NCI-H1436 (cell line): Measurements from ENCODE around the gene GNAI2.
"Not testable (repeated sequence)": the region's sequence is repeated elsewhere in the genome, so short reads cannot be mapped to it uniquely, and the experiment has no call there.

Experiments
- DNase-seq: peaks from one replicate; lab custom pipeline; 2025; lab: John Stamatoyannopoulos, UW

Gene GNAI2

GRCh38 chr3:50264383-50264963 is 28.5 kb downstream of the GNAI2 start:
- DNase-seq = no peak

- no peak for DNase-seq
These were observed 29.0 kb downstream of the GNAI2 start for GRCh38 chr3:50264964-50265485.

DNA sequence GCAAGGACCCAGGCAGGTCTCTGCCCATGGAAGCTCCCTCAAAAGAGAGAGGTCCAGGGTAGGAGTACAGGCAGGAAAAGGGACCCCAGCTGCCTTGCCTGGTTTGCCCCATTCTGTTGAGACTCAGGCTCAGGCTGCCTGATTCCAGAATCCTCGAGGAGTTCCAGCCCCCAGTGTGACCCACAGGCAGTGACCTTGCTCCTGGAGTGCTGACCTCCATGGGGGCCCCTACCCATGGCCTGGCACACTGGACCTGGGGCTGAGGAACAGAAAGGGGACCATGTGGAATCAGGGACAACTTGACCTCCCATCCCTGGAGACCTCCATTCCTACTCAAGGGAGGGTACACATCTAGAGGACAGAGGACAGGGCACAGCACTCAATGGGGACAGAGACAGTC is 29.6 kb downstream of the GNAI2 start:
- DNase-seq = no peak

- no peak for DNase-seq
These were observed 30.0 kb downstream of the GNAI2 start for GRCh38 chr3:50266017-50266416.

DNA sequence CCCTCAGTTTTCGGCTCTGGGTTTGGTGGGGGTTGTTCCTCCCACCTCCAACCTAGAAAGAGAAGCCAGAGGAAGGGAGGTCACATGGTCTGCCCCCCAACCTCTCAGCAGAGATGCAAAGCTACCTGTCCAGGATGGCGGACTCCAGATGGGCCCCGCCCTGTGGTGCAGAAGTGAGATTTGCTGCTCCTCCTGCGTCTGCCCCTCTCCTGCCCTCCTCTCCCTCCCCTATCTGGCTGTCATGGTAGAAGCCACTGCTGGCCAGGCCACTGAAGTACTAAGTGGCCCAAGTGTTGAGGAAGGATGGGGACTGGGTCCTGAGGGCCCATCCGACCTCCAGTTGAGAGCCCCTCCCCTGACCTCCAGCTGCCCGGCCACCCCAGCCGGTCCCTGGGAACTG is 30.8 kb downstream of the GNAI2 start:
- DNase-seq = no peak

DNA sequence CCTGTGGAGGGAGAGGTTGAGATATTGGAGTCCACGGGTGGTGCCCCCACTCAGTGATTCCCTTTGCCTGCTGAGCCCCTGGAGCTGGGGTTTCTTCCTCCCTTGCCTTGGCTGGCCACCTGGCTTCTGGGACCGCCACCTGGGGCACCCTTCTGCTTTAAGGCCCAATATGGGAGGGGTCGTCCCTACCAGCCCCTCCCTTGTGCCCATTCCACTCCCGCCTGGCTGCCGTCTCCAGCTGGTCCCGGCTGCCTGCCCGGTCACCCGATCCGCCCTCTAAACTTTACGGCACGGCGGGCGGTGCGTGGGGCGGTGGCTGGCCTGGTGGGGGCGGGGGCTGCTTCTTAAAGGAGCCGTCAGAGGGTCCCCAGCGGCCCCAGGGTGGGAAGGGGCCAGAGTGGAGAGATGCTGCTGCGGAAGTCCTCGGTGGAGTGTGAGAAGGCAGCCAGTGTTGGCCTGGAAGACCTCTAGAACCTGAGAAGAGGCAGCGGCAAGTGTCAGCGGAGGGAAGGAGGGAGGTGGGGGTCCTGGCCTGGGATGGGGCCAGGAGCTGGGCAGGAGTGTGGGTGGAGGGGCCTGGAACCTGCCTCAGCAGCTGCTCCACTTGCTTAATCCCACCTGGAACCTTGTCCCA is 31.4 kb downstream of the GNAI2 start:
- no peak for DNase-seq

DNA sequence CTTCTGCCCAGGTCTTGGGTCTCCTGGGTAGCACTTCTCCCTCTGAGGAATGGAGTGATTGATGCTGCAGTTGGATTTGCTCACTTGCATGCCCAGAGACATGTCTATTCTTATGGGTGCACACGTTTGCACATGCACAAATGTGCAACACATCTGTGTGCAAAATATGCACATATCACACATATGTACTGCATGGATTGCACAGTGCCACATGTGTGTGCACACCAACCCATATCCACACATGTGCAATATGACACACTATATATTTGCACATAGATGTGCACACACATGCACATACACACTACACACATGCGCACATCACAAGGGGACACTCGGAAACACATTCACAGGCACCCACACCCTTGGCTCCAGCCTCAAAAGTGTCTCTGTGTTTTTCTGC is 32.3 kb downstream of the GNAI2 start:
- DNase-seq = no peak

DNA sequence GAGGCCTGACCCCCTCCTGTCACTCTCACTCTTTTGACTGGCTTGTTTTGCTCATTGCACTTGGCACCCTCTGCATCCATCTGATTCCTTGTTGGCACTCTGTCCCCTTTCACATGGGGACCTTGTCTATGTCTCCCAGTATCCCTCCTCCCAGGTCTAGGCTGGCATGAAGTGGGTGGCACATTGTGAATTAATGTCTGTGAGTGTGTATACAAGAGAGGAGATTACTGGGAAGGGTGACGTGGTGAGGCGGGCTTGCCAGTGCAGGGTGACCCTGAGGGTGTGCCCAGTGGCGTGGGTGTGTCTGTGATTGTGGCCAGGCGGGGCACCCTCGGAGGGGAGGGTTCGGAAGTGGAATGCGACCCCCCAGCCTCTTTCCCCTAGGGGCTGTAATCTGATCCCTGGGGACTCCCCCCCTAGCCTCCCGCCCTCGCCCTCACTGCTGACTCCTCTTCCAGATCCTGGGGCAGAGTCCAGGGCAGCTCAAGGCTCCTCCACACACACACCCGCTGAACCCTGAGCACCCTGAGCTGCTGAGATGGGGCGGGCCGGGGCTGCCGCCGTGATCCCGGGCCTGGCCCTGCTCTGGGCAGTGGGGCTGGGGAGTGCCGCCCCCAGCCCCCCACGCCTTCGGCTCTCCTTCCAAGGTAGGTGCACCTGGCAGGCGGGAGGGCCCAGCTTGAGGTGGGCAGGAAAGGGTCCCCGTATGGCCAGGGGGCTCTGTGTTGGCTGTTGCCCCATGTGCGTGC is 32.9 kb downstream of the GNAI2 start, which contains the start of gene SEMA3B:
Gene SEMA3B (plus strand): TSS at position 445 of the 749 bp plus-strand sequence. CDS start 94 bp downstream, at position 539.
- DNase-seq = no peak

DNA sequence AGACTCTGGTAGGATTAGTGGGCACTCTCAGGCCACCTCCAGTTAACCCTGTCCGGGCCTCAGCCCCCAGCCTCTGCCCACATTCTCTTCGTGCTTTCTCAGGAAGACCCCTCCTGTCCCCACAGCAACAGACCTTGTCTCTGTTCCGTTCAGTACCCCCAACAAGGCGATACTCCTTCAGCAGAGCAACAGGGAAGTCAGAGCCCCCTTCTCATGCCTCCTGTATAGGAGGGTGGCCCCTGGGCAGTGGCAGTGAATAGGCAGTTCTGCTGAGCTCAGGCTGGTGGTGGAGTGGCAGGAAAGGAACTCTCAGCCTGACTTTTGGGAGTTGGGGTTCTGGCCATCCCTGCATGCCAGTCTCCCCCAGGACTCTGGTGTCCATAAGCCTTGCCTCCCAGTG is 33.5 kb downstream of the GNAI2 start:
- DNase-seq = no peak

DNA sequence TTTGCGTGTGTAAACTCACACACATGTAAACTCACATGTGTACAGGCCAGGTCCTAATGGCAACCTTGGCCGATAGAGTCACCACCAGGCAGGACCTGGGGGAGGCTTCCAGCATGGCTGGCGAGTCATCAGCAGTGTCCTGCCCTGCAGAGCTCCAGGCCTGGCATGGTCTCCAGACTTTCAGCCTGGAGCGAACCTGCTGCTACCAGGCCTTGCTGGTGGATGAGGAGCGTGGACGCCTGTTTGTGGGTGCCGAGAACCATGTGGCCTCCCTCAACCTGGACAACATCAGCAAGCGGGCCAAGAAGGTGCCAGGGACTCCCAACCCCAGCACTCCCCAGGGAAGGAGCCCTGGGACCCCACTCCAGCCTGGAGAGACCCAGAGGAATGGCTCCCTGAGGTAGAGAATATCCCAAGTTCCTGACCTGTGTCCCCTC is 34.0 kb downstream of the GNAI2 start:
- DNase-seq = no peak

GRCh38 chr3:50270422-50271224 is 34.6 kb downstream of the GNAI2 start:
- DNase-seq = no peak

- no peak for DNase-seq
These were observed 35.4 kb downstream of the GNAI2 start for GRCh38 chr3:50271314-50271936.

DNA sequence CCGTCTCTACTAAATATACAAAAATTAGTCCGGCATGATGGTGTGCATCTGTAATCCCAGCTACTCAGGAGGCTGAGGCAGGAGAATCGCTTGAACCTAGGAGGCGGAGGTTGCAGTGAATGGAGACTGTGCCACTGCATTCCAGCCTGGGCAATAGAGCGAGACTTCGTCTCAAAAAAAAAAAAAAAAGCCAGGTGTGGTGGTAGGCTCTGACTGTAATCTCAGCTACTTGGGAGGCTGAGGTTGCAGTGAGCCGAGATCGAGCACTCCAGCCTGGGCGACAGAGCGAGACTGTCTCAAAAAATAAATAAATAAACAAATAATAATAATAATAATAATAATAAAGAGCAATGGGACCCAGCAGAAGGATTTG is 36.5 kb downstream of the GNAI2 start:
- not testable (repeated sequence) for DNase-seq

GRCh38 chr3:50272911-50273688 is 37.1 kb downstream of the GNAI2 start:
- peak; percentile 57 for DNase-seq

DNA sequence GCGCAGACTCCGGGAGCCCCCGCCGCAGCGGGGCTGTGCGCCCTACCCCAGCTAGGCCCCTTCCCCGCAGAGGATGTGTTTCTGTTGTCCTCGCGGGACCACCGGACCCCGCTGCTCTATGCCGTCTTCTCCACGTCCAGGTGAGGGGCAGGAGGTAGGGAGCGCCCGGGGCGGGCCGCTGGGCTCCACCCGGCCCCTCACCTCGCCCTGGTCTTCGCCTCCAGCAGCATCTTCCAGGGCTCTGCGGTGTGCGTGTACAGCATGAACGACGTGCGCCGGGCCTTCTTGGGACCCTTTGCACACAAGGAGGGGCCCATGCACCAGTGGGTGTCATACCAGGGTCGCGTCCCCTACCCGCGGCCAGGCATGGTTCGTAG is 37.7 kb downstream of the GNAI2 start:
- DNase-seq = no peak

GRCh38 chr3:50274371-50275104 is 38.5 kb downstream of the GNAI2 start:
- DNase-seq = no peak

GRCh38 chr3:50275141-50275995 is 39.4 kb downstream of the GNAI2 start:
- no peak for DNase-seq

DNA sequence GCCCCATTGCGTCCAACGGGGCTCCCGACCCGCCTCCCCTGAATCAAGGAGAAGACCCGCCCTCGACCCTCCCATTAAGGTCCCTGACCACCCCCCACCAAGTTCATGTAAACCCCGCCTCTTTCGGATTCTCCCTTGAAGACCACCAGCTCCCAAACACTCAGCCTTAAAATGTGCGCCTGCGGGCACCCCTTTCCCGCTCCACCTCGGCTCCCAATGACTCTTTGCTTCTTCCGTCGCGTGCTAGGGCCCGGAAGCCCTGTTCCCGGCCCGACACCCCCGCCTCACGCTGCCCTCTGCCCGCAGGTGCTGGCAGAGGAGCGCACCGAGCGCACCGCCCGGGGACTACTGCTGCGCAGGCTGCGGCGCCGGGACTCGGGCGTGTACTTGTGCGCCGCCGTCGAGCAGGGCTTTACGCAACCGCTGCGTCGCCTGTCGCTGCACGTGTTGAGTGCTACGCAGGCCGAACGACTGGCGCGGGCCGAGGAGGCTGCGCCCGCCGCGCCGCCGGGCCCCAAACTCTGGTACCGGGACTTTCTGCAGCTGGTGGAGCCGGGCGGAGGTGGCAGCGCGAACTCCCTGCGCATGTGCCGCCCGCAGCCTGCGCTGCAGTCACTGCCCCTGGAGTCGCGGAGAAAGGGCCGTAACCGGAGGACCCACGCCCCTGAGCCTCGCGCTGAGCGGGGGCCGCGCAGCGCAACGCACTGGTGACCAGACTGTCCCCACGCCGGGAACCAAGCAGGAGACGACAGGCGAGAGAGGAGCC is 40.2 kb downstream of the GNAI2 start:
- DNase-seq = no peak

DNA sequence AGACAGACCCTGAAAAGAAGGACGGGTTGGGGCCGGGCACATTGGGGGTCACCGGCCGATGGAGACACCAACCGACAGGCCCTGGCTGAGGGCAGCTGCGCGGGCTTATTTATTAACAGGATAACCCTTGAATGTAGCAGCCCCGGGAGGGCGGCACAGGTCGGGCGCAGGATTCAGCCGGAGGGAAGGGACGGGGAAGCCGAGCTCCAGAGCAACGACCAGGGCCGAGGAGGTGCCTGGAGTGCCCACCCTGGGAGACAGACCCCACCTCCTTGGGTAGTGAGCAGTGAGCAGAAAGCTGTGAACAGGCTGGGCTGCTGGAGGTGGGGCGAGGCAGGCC is 40.7 kb downstream of the GNAI2 start:
- no peak for DNase-seq
